GM19397 (cell line): ENCODE measurements around the gene TSHZ2.

Experiments used
- ATAC-seq: cut with Tn5 transposase; IDR thresholded peaks from one replicate; pipeline ENCODE4 v1.9.1; 2021; ENCODE audit warnings: mild to moderate bottlenecking, moderate library complexity; ENCODE audit not compliant: unreplicated experiment

The TSHZ2 gene

GRCh38 chr20:53331151-53331973, 359.2 kb downstream of the TSHZ2 start:
- no peak for ATAC-seq

DNA sequence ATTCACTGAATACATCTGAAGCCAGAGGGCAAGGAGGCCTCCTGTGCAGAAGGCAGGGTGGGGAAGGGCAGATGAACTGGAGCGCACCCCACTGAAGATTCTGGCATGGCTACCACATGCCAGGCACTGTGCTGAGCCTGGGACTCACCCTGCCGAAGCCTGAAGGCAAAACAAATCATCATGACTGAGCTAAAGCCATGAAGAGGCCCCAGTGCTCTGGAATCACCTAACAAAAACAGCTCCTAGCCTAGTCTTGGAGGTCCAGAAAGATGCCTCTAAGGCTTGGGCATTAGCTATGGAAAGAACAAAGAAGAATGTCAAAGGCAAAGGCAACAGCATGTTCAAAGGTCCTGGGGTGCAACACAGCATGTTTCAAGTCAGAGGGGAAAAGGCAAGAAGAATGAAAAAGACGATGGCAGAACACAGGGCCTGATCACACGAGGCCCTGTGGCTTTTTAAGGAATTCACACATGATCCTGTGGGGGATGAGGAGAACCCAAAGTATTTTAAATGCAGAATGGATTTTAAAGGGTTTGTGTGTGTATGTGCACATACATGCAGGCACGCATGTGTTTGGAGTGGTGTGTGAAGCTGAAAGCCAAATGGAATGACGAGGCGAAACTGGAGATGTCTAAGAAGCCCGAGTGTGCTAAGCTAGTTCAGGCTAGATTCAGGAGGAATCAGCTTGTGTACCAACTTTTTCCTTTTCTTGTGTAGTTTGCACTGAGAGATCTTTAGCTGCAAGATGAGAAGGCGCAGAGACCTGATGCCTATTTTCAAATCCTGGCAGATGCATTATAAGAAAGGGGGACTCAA, 360.1 kb downstream of the TSHZ2 start:
- ATAC-seq = no peak

GRCh38 chr20:53334861-53335260, 362.7 kb downstream of the TSHZ2 start:
- no peak for ATAC-seq

GRCh38 chr20:53335555-53335954, 363.4 kb downstream of the TSHZ2 start:
- ATAC-seq = no peak

- no peak for ATAC-seq
Observed at GRCh38 chr20:53336892-53337291, 364.7 kb downstream of the TSHZ2 start.

DNA sequence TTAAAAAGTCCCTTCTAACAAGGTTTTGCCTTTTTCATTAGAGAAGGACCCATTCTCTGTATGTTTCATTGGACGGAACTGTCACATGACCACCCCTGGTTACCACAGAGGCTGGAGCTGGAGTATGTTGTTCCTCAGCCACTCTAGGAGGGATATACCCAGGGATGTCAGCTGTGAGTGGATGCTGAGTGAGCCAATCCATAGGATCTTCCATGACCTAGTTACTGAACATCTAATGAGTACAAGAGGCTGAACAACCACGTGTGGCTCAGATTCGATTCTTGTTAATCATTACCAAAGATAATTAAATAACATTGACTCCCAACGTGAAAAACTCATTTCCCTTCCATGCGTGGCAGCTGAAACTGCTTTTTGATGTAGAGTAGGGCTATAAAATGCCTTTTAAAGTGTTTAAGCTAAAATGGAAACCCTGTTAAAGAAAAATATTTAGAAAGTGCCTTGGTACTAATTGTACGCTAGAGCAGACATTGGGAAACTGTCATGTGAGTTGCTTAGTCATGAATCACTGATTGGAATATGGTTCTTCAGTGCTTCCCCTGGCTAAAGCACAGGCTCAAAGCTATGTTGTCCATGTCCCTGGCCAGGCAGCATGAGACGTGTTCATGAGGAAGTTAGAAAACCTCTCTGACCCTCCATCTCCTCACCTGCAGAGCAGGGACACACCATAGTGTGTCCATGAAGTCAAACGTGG, 365.4 kb downstream of the TSHZ2 start:
- no peak for ATAC-seq

GRCh38 chr20:53338716-53339115, 366.6 kb downstream of the TSHZ2 start:
- no peak for ATAC-seq

DNA sequence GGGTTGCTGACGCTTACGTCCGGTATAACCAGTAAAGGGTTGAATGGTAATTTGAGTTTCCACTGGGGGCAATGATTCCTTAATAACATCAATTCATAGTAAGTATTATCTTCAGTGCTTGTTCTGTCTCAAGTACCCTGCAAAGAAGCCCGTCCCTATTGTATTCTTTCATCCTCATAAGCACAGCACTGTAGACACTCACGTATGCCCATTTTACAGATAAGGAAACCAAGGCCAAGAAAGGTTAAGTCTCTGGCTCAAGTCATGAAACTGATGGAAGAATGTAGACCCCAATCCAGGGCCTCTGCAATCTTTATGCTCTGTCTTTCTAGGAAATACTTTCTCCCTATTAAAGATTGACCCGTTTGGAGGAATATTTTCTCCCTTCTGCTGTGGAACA, 370.3 kb downstream of the TSHZ2 start:
- no peak for ATAC-seq

GRCh38 chr20:53343448-53343847, 371.3 kb downstream of the TSHZ2 start:
- ATAC-seq = no peak

DNA sequence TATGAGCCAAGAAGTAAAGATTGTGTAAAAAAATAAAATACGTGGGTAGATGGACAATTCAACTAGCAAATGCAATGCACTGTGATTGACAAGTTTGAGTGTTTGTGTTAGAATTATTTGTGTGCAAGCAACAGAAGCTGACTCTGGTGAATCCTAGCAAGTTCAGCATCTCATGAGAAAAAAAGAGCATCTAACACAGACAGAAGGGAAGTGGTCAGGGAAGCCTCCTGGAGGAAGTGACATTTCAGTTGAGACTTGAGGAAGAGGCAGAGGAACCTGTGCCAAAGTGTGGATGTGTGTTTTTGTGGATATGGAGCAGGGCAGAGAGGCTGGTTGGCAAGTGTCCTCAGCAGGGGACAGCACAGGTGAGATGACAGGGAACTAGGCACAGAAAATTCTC, 372.7 kb downstream of the TSHZ2 start:
- ATAC-seq = no peak

DNA sequence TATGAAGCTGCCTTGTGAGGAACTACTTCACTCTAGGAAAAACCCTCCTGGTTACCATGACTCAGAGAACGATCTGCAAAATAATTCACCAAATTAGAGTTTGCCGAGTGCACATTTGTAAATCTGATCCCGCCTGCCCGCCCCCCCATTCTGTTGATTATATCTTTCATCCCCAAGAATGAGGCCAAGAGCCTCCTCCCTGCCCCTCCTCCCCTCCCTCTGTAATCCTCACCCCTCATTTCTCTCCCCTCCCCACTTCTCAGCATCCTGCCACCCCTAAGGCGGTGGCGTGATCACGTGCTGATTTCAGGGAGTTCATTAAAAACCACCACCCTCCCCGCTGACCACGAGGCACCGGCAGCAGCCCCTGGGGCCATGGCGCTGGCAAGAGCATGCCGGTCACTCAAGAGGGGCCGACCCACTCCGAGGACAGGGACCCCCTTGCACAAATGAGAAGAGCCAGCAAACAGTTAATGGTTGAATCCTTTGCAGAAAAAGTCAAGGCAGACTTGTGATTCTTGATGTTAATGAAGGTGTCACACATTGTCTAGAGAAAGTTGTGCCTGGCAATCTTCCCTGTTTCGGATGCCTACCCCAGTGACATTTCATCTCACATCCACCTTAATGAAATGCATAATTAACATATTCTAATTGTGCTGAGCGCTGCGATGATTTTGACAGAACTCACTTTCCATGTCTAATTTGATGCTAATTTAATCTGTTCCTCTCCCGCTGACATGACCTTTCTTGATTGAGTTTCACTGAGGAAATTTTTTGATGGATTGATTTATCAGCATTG, 373.6 kb downstream of the TSHZ2 start:
- no peak for ATAC-seq

DNA sequence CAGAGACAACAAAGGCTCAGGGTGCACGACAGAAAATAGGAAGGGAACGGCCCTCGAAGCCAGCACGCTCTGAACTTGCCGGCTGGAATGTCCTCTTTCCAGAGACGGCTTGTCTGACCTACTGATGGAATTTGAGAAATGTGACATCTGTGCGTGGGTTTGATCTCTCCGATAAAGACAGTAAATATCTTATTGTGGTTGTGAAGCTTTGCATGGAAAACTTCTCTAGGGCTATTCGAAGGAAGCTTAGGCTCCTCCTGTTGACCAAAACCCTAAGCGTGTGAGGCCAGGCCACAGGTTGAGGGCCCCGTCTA, 374.1 kb downstream of the TSHZ2 start:
- ATAC-seq = no peak

GRCh38 chr20:53349730-53350129, 377.6 kb downstream of the TSHZ2 start:
- no peak for ATAC-seq

- no peak for ATAC-seq
Observed at GRCh38 chr20:53352727-53353440, 380.7 kb downstream of the TSHZ2 start.

DNA sequence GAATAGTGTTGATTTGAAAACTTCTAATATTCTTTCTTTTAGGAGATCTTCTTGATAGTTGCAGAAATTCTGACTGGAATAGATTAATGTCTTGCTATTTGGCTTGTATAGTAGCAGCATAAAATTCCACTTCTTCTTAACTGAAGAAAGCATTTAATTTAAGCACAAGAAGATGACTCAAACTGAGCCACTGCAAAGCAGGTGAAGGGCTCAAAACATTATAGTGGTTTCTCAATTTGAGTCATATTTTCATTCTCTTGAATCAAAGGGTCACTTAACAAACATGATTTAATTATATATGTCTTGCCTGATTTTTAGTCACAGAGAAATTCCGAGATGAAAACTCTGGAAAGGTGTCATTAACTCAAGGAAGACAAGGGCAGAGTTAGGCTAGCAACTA, 382.2 kb downstream of the TSHZ2 start:
- no peak for ATAC-seq

GRCh38 chr20:53355790-53356189, 383.6 kb downstream of the TSHZ2 start:
- ATAC-seq = no peak

GRCh38 chr20:53359425-53359824, 387.3 kb downstream of the TSHZ2 start:
- ATAC-seq = no peak

DNA sequence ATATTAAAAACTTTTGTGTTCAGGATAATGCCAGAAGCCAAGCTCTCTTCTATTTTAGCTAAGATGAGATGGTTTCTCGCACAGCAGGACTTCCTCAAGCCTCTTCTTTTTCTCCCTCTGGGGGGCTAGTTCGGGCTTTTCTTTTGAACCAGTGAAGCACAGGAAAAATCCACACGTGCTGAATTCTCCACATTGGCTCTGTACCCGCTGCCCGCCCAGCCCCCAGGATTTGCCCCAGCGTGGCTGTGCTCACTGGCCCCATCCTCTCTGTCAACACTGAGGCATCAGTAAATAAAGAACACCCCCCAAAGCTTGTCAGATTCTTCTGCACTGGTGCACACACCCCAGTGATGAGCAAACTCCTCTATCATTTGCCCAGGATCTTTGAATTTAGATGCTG, 388.7 kb downstream of the TSHZ2 start:
- ATAC-seq = no peak

DNA sequence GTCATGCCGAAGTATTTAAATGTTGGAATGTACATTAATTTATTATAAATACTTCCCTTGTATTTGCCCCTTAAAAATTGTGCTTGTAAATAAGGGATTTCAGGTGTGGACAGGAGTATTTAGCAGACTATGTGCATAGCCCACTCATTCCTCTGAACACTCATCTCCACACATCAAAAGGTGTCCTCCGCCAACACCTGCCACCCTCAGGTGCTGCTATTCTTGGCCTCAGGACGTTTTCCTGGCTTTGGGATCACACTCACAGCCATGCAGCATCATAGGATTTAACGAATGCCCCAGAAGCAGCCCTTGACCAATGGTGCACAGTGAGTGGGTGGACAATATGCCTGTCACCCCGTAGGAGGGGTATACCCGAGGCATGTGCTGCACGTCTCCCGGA, 390.6 kb downstream of the TSHZ2 start:
- no peak for ATAC-seq

DNA sequence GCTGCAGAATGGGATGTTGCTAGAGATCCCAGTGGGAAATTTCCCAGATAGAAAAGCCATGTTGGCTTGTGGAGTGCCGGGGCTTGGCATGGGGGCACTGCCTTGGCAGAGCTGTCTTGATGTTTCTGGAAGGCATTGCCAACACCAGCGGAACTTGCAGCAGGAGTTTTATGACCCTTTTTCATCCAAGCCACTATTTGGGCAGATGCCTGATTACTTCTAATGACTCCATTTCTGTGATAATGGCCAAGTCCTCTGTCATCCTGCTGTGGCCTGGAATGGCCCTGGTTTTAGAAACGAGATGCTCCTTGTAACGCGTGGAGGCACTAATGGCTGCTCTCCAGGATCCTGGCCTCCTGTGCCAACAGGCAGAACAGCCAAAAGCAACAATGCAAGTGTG, 392.5 kb downstream of the TSHZ2 start:
- ATAC-seq = no peak
